ENCODE results near the gene IMMP2L. TPM values are rescaled to one million over a fixed set of nuclear protein-coding genes. Genes with fewer than 3 reads are reported as not detected.
"Not testable (repeated sequence)": the region's sequence is repeated elsewhere in the genome, so short reads cannot be mapped to it uniquely, and the experiment has no call there.

Gene IMMP2L
- polyA plus RNA-seq, 4 donors, result 38.6 to 48.8 (median 40.6) TPM

DNA sequence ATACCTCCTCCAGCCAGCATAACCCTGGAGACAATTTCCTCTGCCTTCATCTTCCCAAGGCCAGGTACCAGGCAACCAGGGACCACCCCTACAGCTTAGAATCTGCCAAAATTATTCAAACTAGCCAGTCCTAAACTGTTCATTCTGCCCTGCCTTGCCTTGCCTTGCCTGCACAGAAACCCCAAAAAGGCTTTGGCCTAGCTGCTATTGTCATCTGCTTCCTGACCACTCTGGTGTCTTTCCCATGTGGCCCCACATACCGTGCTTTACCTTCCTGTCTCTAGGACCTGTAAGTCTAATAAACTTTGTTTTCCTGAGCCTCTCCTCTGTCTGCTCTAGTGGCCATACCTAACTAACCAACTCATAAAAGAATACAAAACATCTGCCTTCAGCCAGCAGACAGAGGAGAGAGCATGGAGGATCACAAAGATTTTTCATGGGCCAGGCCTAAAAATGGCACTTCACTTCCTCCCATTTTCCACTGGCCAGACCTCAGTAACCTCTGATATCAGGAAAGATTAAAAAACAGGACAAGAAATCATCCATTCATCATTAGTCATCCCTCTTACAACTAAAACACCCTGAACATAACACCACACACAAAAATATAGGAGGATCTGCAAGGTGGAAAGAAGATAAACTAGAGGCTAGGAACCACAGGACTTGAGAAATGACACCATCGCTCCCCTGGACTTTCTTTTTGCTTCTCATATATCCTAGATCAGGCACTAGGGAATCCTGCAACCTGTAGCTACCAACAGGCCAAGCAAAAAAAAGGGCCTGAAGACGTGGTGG lies 51.5 kb downstream of the IMMP2L start:
- DNase-seq (ENCODE audit: low read depth in 4 of 4, low spot score in 2 of 4), result no peak

DNA sequence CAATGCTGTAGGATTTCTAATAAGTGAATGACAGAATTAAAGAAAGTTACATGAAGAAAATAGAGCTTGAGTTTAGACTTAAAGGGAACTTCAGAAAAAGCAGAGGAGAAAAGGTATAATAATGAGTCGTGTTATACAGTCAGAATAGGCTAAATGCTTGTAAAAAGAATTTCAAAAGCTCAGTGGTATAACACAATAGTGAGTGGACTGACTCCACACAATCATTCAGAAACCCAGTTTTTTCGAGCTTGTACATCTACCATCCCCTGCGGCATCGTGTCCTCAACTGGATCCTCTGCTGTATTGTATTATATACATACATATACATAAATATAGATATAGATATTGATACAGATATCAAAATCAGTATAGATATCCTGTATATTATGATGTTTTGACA lies 52.2 kb downstream of the IMMP2L start:
- DNase-seq (ENCODE audit: low read depth in 4 of 4, low spot score in 2 of 4), result no peak

DNA sequence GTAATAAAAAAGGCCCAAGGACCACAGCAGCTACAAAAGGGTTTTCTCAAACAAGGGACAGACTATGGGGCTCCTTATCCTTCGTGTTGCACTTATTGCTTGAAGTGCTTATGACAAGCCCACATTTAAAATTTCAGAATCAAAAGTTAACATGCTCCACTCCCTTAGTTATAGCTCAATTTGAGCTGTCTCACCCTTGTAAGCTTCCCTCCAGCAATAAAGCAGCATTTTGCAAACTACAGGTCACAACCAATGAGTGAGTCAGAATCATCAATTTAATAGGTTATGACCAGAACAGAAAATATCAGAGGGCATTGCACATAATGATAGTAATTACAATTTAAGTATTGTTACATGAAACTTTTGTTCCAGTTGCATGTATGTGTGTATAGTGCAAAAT lies 53.0 kb downstream of the IMMP2L start:
- DNase-seq (ENCODE audit: low read depth in 4 of 4, low spot score in 2 of 4), result no peak

DNA sequence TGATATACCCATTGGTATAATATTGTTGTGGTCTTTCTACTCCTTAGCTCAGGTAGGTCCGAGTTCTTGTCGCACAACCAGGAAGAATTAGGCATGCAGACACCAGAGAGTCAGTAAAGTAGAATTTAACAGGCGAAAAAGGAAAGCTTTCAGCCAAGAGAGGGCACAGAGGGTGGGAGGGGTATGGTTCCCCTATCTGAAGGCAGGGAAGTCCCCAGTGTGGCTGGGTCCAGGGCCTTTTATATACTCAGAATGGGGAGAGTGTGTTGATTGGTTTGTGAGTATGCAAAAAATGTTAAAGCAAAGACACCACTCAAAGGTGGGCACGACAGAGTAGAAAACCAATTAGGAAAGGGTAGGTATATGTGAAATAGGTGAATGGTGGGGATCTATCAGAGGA lies 53.9 kb downstream of the IMMP2L start:
- no peak for DNase-seq (ENCODE audit: low read depth in 4 of 4, low spot score in 2 of 4)

DNA sequence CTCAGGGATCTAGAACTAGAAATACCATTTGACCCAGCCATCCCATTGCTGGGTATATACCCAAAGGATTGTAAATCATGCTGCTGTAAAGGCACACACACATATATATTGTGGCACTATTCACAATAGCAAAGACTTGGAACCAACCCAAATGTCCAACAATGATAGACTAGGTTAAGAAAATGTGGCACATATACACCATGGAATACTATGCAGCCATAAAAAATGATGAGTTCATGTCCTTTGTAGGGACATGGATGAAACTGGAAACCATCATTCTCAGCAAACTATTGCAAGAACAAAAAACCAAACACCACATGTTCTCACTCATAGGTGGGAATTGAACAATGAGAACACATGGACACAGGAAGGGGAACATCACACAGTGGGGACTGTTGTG lies 56.9 kb downstream of the IMMP2L start:
- not testable (repeated sequence) for DNase-seq (ENCODE audit: low read depth in 4 of 4, low spot score in 2 of 4)

DNA sequence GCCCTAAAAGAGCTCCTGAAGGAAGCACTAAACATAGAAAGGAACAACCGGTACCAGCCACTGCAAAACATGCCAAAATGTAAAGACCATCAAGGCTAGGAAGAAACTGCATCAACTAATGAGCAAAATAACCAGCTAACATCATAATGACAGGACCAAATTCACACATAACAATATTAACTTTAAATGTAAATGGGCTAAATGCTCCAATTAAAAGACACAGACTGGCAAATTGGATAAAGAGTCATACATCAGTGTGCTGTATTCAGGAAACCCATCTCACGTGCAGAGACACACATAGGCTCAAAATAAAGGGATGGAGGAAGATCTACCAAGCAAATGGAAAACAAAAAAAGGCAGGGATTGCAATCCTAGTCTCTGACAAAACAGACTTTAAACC lies 60.5 kb downstream of the IMMP2L start:
- DNase-seq (ENCODE audit: low read depth in 4 of 4, low spot score in 2 of 4), result not testable (repeated sequence)

DNA sequence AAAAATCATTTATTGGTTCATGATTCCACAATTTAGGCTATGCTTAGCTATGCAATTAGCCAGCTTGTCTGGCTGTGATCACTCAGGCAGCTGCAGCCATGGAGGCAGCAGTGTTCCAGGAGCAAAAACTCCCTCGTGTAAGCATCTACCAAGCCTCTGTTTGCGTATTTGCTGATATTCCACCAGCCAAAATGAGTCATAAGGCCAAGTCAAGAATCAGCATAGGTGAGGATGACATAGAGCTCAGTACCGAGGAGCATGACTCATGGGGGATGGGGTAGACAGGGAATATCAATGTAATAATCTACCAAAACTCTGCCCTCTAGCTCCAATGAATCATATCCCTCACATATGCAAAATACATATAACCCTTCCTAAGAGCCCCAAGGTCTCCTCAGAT lies 63.3 kb downstream of the IMMP2L start:
- no peak for DNase-seq (ENCODE audit: low read depth in 4 of 4, low spot score in 2 of 4)

DNA sequence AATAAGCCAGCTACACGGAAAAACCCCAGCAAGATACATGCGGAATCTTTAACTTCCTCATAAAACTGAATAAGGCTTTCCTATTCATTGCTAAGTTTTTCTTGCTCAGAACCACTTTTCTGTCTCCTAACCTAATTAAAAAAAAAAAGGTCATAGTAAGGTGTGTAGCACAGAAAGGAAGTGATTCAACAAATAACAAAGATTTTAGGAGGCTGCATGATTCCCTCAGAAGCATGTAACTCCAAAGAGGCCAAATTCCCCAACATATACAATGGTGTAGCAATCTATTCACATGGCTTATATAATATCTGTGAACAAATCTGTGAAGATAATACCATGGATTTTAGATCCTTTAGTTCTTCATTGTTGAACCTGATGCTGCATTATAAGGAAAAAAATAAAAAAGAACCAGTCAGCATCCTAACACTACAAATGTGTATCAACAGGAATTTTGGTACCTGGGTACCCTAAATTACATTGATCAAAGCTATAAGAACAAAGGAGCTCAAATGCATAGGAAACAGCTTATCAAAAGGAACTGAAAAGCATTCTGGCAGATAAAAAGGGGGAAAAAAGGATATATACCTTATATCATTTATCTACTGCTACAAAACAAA lies 63.8 kb downstream of the IMMP2L start:
- no peak for DNase-seq (ENCODE audit: low read depth in 4 of 4, low spot score in 2 of 4)

DNA sequence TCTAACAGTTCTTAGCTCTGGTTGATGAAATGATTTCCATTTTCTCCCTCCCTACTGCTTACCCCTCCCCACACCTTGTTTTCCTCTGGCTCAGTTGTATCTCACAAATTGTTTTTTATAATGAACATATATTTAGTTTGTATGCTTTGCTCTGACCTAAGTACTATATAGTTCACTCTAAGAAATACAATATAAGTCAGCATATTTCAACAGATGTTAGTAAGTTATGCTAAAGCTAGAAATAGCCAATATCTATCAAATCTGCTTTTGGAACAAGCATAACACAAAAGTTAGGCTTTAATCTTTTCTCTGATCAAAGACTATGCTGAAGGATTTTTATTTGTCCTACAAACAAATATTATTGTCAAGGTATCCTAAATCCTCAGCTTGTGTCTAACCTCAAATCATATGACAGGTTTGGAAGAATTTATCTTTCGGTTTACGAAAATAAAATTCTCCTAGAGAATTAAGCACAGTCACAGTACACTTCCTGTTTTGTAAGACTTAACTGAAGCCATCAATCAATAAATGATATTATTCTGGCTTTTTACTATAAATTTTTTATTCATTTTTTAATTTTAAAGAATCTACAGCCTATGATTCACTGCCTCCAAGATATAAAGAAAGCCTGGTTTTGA lies 67.0 kb downstream of the IMMP2L start:
- no peak for DNase-seq (ENCODE audit: low read depth in 4 of 4, low spot score in 2 of 4)

DNA sequence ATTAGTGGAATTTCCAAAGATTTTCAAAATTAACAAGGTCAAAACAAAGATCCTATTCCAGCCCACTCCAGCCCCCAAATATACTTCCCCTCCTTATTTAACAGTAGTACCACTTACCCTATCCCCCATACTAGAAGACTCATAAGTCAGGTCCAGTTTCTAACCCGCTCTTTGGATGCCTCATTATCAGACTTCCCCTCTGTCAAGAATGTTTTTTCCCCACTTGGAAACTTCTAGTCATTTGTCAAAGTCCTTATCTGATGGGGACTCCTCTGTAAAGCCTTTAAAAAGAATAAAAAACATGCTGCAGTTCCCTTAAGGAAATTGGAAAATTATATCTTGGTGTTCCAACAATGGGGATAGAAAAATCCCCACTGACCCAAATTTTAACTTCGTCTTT lies 70.1 kb downstream of the IMMP2L start:
- DNase-seq (ENCODE audit: low read depth in 4 of 4, low spot score in 2 of 4), result no peak

DNA sequence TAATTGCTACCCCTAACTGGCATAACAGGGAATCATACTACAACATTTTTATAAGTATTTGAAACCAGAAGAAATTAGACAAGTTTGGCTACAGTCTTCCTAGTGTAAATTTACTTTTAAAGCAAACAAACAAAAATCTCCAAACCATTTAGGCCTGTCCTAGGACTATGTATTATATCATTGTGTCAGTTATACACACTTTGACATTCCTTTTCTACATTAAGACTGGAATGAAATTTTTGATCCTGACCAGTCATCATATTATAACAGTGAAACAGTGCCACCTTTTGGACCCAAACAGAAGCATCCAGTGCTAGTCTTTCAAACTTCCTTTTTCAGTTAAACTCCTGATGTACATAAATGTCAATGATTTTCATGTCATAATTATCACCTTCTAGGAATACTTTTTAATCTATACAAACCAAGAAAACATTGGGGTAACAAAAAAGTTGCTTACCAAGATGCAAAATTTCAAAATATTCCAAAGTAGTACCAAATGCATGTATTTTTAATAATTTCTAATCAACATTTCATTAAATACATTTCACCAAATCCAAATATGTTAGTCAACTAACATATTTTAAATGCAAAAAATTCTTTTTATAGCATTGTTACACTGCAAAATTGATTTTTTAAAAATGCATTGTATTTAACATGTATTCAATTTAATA lies 75.7 kb downstream of the IMMP2L start:
- DNase-seq (ENCODE audit: low read depth in 4 of 4, low spot score in 2 of 4), result peak; percentile 3 to 49 (median 28)

DNA sequence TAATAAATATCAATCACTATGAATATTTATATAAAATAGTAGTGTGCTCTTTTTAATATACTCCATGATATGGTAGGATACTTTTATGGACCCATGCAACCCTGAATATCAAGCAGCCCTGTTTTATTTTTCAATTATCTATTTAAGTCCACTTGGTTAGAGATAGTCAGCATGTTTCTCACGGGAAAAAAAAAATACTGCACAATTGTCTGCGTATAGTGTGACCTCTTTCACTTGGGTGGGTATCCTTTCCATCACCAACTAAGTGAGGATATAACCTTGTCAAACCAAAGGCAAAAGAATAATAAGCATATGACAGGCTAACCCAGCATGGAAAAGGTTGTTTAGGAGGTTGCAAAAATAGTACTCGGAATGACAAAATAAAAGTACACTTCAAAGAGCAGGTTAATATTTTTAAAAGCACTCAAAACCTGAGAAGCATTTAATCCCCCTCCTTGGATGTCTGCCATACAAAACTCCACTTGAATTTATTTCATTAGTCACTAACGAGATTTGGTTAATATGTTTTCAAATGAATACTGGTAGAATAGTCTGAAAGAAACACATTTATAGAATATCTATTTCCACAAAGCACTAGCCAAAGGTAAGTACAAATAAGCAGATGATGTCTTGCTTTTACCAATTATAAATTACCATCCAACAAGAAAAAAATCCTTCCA lies 76.5 kb downstream of the IMMP2L start:
- peak in 2 of 4 donors; percentile 0 to 1 for DNase-seq (ENCODE audit: low read depth in 4 of 4, low spot score in 2 of 4)

DNA sequence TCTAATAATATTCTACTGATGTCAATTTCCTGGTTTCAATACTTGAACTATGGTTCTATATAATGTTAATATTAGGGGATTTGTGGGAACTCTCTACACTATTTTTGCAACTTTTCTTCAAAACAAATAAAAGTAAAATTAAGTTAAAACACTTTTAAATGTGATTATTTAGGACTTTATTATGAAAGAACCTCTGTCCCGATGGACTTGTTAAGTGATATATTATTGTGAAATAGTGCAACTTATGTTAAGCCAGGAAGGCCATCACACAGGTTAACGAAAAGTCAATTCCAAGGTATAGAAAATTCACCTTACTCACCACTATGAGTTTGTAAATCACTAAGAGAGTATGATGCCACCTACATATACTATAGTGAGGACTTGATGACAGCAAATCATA lies 79.2 kb downstream of the IMMP2L start:
- DNase-seq (ENCODE audit: low read depth in 4 of 4, low spot score in 2 of 4), result no peak

DNA sequence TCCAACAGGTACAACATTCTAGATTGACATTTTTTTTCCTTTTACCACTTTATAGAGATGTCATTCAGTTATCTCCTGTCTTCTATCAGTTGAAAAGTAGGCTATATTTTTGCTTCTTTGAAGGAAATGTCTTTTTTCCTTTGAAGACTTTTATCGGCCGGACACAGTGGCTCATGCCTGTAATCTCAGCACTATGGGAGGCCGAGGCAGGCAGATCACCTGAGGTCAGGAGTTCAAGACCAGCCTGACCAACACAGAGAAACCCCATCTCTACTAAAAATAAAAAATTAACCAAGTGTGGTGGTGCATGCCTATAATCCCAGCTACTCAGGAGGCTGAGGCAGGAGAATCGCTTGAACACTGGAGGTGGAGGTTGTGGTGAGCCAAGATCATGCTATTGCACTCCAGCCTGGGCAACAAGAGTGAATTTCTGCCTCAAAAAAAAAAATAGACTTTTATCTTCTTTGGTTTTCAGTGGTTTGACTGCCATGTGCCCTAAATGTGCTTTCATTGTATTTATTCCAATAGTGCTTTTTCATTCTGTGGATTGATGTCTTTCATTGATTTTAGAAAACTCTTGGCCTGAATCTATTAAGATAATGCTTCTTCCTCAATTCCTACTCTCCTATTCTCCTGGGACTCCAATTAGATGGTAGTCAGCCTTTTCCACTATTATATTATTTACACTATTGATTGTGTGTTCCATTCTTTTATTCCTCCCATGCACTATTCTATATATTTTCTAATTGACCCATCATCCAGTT lies 84.6 kb downstream of the IMMP2L start:
- no peak for DNase-seq (ENCODE audit: low read depth in 4 of 4, low spot score in 2 of 4)

DNA sequence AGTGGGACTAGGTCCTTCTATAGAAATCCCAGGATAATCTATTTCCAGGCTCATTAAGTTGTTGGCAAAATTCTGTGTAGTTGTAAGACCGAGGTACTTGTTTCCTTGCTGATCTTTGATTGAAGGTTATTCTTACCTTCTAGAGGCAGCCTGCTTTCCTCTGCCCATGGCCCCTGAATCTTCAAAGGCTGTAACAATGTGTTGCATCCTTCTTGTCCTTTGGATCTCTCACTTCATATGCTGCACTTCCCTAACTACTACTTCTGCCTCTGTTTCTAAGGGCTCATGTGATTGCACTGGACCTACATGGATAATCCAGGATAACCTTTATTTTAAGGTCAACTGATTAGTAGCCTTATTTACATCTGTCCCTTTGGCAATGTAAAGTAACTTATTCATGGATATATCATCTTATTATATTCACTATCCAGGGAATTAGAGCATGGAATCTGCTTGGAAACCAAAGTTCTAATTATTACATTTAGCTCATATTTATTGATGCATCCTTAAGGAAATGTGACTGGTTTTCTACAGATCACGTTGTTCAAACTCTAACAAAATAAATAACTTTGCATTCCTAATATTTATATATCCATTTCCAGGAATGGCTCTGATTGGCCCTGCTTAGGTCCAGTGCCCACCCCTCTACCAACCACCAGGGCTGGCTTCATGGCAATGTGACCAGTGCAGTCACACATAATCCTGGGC lies 85.6 kb downstream of the IMMP2L start:
- DNase-seq (ENCODE audit: low read depth in 4 of 4, low spot score in 2 of 4), result no peak

DNA sequence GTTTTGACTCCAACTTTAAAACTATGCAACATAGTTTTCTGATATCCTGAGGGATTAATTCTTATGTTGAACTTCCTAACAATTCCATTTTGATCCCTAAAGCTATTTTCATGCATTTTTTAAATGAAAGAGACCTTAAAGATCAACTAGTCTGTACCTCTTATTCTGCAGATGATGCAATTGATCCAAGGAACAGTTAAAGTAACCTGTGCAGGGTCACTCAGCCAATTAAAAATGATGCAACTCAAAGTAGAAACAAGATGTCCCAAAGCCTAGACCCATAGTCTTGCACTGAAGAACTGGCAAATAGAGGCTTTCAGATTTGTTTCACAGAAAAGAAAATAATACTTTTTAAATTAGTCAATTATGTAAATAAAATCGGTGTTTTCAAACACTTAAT lies 86.3 kb downstream of the IMMP2L start:
- DNase-seq (ENCODE audit: low read depth in 4 of 4, low spot score in 2 of 4), result no peak

DNA sequence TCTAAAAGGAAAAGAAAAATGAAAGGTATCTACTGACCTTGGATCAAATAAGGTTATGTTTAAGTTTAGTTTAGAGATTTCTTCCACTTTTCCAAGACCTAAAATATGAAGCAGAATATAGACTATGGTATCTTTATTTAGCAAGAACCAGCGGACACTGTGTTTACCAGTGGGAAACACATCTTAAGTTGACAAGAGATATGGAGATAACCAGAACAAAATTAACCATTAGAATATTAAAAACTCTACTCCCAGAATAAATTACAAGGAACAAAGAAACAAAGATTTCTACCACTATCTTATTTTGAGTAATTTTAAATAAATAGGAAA lies 86.9 kb downstream of the IMMP2L start:
- no peak for DNase-seq (ENCODE audit: low read depth in 4 of 4, low spot score in 2 of 4)

DNA sequence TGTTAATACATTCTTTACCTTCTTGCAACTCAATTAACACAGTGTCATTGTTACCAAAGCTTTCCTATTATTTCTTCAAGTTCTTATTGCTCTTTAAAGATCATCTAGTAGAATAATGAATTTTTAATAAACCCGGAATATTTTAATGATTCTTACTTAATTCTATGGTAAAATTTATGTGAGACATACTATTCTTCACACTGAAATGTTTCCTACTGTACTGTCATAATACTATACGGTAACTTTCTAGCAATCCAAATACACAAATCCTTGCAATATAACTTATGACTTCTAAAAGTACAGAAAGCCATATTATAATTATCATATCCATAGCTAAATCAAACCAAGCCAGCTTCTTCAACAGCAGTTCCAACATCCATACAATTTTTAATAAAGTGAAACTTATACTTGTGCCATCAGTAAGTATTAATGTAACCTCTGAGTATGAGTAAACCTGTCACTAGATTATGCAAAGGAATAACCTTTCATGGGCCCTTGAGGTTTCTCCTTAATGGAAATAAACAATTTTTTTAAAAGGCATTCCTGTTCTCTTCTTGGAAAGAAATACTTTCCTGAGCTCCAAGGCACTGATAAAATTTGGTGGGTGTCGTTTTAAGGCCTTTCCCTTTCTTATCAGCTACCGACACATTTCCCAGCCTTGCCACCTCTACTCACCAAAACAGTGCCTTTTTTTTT lies 87.4 kb downstream of the IMMP2L start:
- no peak for DNase-seq (ENCODE audit: low read depth in 4 of 4, low spot score in 2 of 4)

Data from left renal cortex interstitium (tissue), 4 donors.